IMR-90 (cell line): ENCODE measurements around the gene TTC7B. TPM values are rescaled to one million over a fixed set of nuclear protein-coding genes. Genes with fewer than 3 reads are reported as not detected.

Experiments used
- ATAC-seq: fragments of 200-7000 bp; cut with Tn5 transposase; 2 replicates; pipeline ENCODE4 v1.9.1; 2020; ENCODE audit warnings: low read depth, mild to moderate bottlenecking, moderate library complexity
- BruUV-seq: library from RNA; stranded (reverse); fragments of 400-500 nt; replicated peaks from 2 replicates; lab custom pipeline; 2021; lab: Mats Ljungman, UMichigan
- CTCF ChIA-PET: fragments of 300-600 bp; formaldehyde crosslinking; extraction: SDS; loops from one replicate; lab custom pipeline; 2021; ENCODE audit warnings: antibody characterized with exemption; lab: Yijun Ruan, JAX
- POLR2A ChIA-PET: fragments of 300-600 bp; sonication (Branson Sonifier 250); formaldehyde crosslinking; loops from one replicate; lab custom pipeline; 2022; ENCODE audit warnings: antibody characterized with exemption; ENCODE audit not compliant: unreplicated experiment; lab: Charles Lee
- DNase-seq: peaks from one replicate; pipeline ENCODE4 v3.0.0; 2013
- H2AFZ ChIP-seq: replicated peaks from 2 replicates; pipeline ENCODE3; 2013; ENCODE audit warnings: low read length, mild to moderate bottlenecking; ENCODE audit not compliant: poor library complexity
- H2AK5ac ChIP-seq: 2 replicates; pipeline ENCODE4 v1.6.1; 2013; ENCODE audit warnings: low read depth, low read length, inconsistent platforms
- H2AK9ac ChIP-seq: replicated peaks from 2 replicates; pipeline ENCODE3; 2013; ENCODE audit warnings: mild to moderate bottlenecking, low read depth, low read length, moderate library complexity; ENCODE audit not compliant: poor library complexity
- H2BK120ac ChIP-seq: 2 replicates; pipeline ENCODE4 v1.6.1; 2013; ENCODE audit warnings: low read depth, low read length, inconsistent platforms
- H2BK15ac ChIP-seq: 3 replicates; pipeline ENCODE4 v1.6.1; 2013; ENCODE audit warnings: low read depth, low read length, inconsistent platforms
- H2BK20ac ChIP-seq: 2 replicates; pipeline ENCODE4 v1.6.1; 2013; ENCODE audit warnings: low read depth, mild to moderate bottlenecking, inconsistent platforms, low read length, moderate library complexity
- H2BK5ac ChIP-seq: 2 replicates; pipeline ENCODE4 v1.6.1; 2013; ENCODE audit warnings: mild to moderate bottlenecking, low read depth, low read length, inconsistent platforms; ENCODE audit not compliant: poor library complexity, severe bottlenecking
- H3K14ac ChIP-seq: replicated peaks from 2 replicates; pipeline ENCODE4 v1.6.1; 2013; ENCODE audit warnings: low read depth, low read length, inconsistent platforms
- H3K18ac ChIP-seq: 2 replicates; pipeline ENCODE4 v1.6.1; 2013; ENCODE audit warnings: low read depth, low read length, control low read depth
- H3K23ac ChIP-seq: 2 replicates; pipeline ENCODE4 v1.6.1; 2013; ENCODE audit warnings: low read depth, low read length, inconsistent platforms
- H3K27ac ChIP-seq: 2 replicates; pipeline ENCODE4 v1.5.1; 2013; ENCODE audit warnings: mild to moderate bottlenecking, control low read depth, low read length; ENCODE audit not compliant: insufficient read depth
- H3K27me3 ChIP-seq: 2 replicates; pipeline ENCODE4 v1.6.1; 2013; ENCODE audit warnings: low read length; ENCODE audit not compliant: control insufficient read depth, insufficient read depth
- H3K36me3 ChIP-seq: 2 replicates; pipeline ENCODE4 v1.6.1; 2013; ENCODE audit warnings: low read length, mixed read lengths; ENCODE audit not compliant: control insufficient read depth, insufficient read depth
- H3K4ac ChIP-seq: 2 replicates; pipeline ENCODE4 v1.6.1; 2013; ENCODE audit warnings: low read depth, low read length, inconsistent platforms
- H3K4me1 ChIP-seq: 2 replicates; pipeline ENCODE4 v1.6.1; 2013; ENCODE audit warnings: low read length, mixed read lengths; ENCODE audit not compliant: control insufficient read depth, insufficient read depth
- H3K4me2 ChIP-seq: 2 replicates; pipeline ENCODE4 v1.6.1; 2013; ENCODE audit warnings: low read depth, mild to moderate bottlenecking, control low read depth, low read length, moderate library complexity
- H3K4me3 ChIP-seq: 2 replicates; pipeline ENCODE4 v1.5.1; 2013; ENCODE audit warnings: low read depth, mild to moderate bottlenecking, control low read depth, low read length, moderate library complexity; ENCODE audit not compliant: insufficient read depth
- H3K56ac ChIP-seq: 2 replicates; pipeline ENCODE4 v1.6.1; 2013; ENCODE audit warnings: low read length, inconsistent platforms; ENCODE audit not compliant: insufficient read depth; ENCODE audit errors: extremely low read depth
- H3K79me1 ChIP-seq, 2 experiments: 2 replicates each; pipeline ENCODE4 v1.6.1; 2013; ENCODE audit warnings: low read length in 2 of 2, inconsistent platforms in 1 of 2, low read depth in 1 of 2
- H3K9ac ChIP-seq: 2 replicates; pipeline ENCODE4 v1.6.1; 2013; ENCODE audit warnings: low read depth, low read length, control low read depth
- H3K9me1 ChIP-seq: 2 replicates; pipeline ENCODE4 v1.6.1; 2013; ENCODE audit warnings: low read length, inconsistent platforms; ENCODE audit not compliant: insufficient read depth
- H3K9me3 ChIP-seq: 2 replicates; pipeline ENCODE4 v1.6.1; 2013; ENCODE audit warnings: low read length; ENCODE audit not compliant: control insufficient read depth, insufficient read depth
- H4K20me1 ChIP-seq: 2 replicates; pipeline ENCODE4 v1.6.1; 2013; ENCODE audit warnings: low read length, inconsistent platforms; ENCODE audit not compliant: insufficient read depth
- H4K5ac ChIP-seq: 2 replicates; pipeline ENCODE4 v1.6.1; 2013; ENCODE audit warnings: mild to moderate bottlenecking, low read depth, low read length, control low read depth
- H4K8ac ChIP-seq, 2 experiments: 2 replicates each; pipeline ENCODE4 v1.6.1; 2013; ENCODE audit warnings: low read depth in 2 of 2, low read length in 2 of 2, control low read depth in 1 of 2, inconsistent platforms in 1 of 2
- H4K91ac ChIP-seq: 2 replicates; pipeline ENCODE4 v1.6.1; 2013; ENCODE audit warnings: low read depth, low read length, inconsistent platforms; ENCODE audit not compliant: insufficient read depth
- CEBPB ChIP-seq: IDR thresholded peaks from 2 replicates; pipeline ENCODE4 v1.6.1; 2012; ENCODE audit warnings: low read depth, low read length, improper control_type of control experiment
- CTCF ChIP-seq: conservative IDR thresholded peaks from 2 replicates; pipeline ENCODE4 v1.5.1; 2012; ENCODE audit warnings: mild to moderate bottlenecking, low read depth, low read length, improper control_type of control experiment
- NFE2L2 ChIP-seq: fragments of 150-350 bp; IDR thresholded peaks from 2 replicates; pipeline ENCODE4 v1.6.1; 2016; ENCODE audit warnings: low read depth, mild to moderate bottlenecking, low read length
- RCOR1 ChIP-seq: IDR thresholded peaks from 2 replicates; pipeline ENCODE4 v1.6.1; 2012; ENCODE audit warnings: mild to moderate bottlenecking, low read length, improper control_type of control experiment; ENCODE audit not compliant: insufficient replicate concordance
- WGBS, 2 experiments: methylation state at CpG; one replicate each; pipeline versions ENCODE4 v1.1.5 to v1.1.7; 2013; ENCODE audit warnings: missing lambda C conversion rate in 2 of 2; ENCODE audit not compliant: insufficient read length in 1 of 2; ENCODE audit errors: extremely low coverage in 2 of 2; 5-methylcytosine and 5-hydroxymethylcytosine counted together
- dilution Hi-C: fragments of 300-500 bp; cut with HindIII; formaldehyde crosslinking; loops from one replicate; pipeline ENCODE4 v1.14.3; 2018; ENCODE audit warnings: low sequenced_read_pairs; ENCODE audit not compliant: unreplicated experiment
- in situ Hi-C: fragments of 300-500 bp; cut with MboI; formaldehyde crosslinking; loops from 3 replicates; pipeline ENCODE4 v1.14.3; 2019; ENCODE audit warnings: low sequenced_read_pairs, inconsistent platforms, mixed read lengths
- intact Hi-C: fragments of 100-400 bp; cut with micrococcal nuclease; formaldehyde crosslinking; loops from 2 replicates; pipeline ENCODE4 v1.10.0; 2022
- polyA plus RNA-seq, 3 experiments: library from polyadenylated mRNA; depleted of rRNA; stranded (reverse); fragments of >200 nt; gene quantifications; 2 replicates each; pipeline ENCODE4 v1.2.3, GENCODE V29; 2012; ENCODE audit warnings: low replicate concordance in 1 of 3
- total RNA-seq: library from RNA; depleted of rRNA; stranded (reverse); fragments of >200 nt; gene quantifications from 2 replicates; pipeline ENCODE4 v1.2.3, GENCODE V29; 2012

TTC7B gene
- total and polyA plus RNA-seq, 2 of the 4 experiments (the other 2 are of a cell fraction): 18.1 to 35.3 TPM

- no TSS peak for BruUV-seq
- Histone ChIP-seq H3K56ac (no peak overlapping the region), H2AK5ac (no peak overlapping the region), H4K91ac (no peak overlapping the region), H2BK5ac (no peak overlapping the region), H3K79me1 (peaks cover 5 to 20% of the 10 kb centered on the region in 2 experiments; a peak in 2 of 4 replicates), H3K36me3 (peaks cover 4% of the 10 kb centered on the region; the same call in 1 of the 2 replicates), H2BK120ac (no peak overlapping the region), H3K14ac (peak overlapping the region; percentile 52; the same call in 1 of the 2 replicates), H2AK9ac (peak overlapping the region; percentile 35), H3K18ac (no peak overlapping the region), H3K4me2 (no peak overlapping the region), H2AFZ (no peak overlapping the region), H3K9ac (no peak overlapping the region), H2BK20ac (no peak overlapping the region), H4K8ac (peak overlapping the region in 1 of 2 experiments; percentile 16; a peak in 1 of 4 replicates), H4K5ac (no peak overlapping the region), H3K23ac (peak overlapping the region; percentile 35; the same call in 1 of the 2 replicates), H3K4me1 (peaks cover 18% of the 10 kb centered on the region), H3K9me1 (peaks cover 24% of the 10 kb centered on the region), H3K4ac (peak overlapping the region; percentile 8; the same call in 1 of the 2 replicates), H3K4me3 (no peak overlapping the region), H3K27me3 (no peaks in the 10 kb centered on the region), H3K9me3 (no peaks in the 10 kb centered on the region), H2BK15ac (peak overlapping the region; percentile 27; the same call in 1 of the 3 replicates), H3K27ac (no peak overlapping the region), H4K20me1 (no peaks in the 10 kb centered on the region)
- DNase-seq (peak; percentile 66), ATAC-seq (no peak)
- intact Hi-C loops: no loop called here
- dilution Hi-C loops: no loop called here
- ChIA-PET CTCF (no interaction called here), POLR2A (no interaction called here)
- in situ Hi-C loops: no loop called here
- 87% methylated on average over 3 of the region's 6 CpGs; no CpG with 5 or more reads in 1 of the 2 experiments for WGBS, 2 experiments
- no peak for TF ChIP-seq CTCF
- TF ChIP-seq NFE2L2: no peak
- peak; percentile 83 for TF ChIP-seq CEBPB
- TF ChIP-seq RCOR1: no peak
These were observed 139.3 kb downstream of the TTC7B start for GRCh38 chr14:90676912-90677311.
